PC-9 (cell line): ENCODE measurements around the gene SMYD2. TPM values are rescaled to one million over a fixed set of nuclear protein-coding genes. Genes with fewer than 3 reads are reported as not detected.

Experiments used
- BruUV-seq: library from RNA; stranded (reverse); fragments of 400-500 nt; replicated peaks from 2 replicates; lab custom pipeline; 2021; lab: Mats Ljungman, UMichigan
- CTCF ChIA-PET: fragments of 300-600 bp; sonication (Branson Sonifier 250); formaldehyde crosslinking; loops from one replicate; lab custom pipeline; 2022; ENCODE audit warnings: antibody characterized with exemption; lab: Charles Lee
- POLR2A ChIA-PET: fragments of 300-600 bp; sonication (Branson Sonifier 250); formaldehyde crosslinking; loops from one replicate; lab custom pipeline; 2022; ENCODE audit warnings: antibody characterized with exemption; ENCODE audit not compliant: unreplicated experiment; lab: Charles Lee
- DNase-seq, 2 experiments: peaks; one replicate each; pipeline versions ENCODE4 v3.0.0 to v3.0.0-alpha.2; 2015 to 2022; ENCODE audit warnings: mixed read lengths in 1 of 2
- H2AFZ ChIP-seq: fragments of 200-600 bp; sonication (generic); 2 replicates; pipeline ENCODE4 v1.8.1; 2017; ENCODE audit warnings: antibody characterized with exemption
- H3F3A ChIP-seq: fragments of 200-600 bp; sonication (generic); 2 replicates; pipeline ENCODE4 v1.8.1; 2017; ENCODE audit warnings: antibody characterized with exemption, mild to moderate bottlenecking, low read depth; ENCODE audit not compliant: insufficient read depth
- H3K27ac ChIP-seq: fragments of 200-600 bp; sonication (generic); 2 replicates; pipeline ENCODE4 v1.6.1; 2016; ENCODE audit warnings: mixed run types
- H3K27me3 ChIP-seq: fragments of 200-600 bp; sonication (generic); 2 replicates; pipeline ENCODE4 v1.6.1; 2016; ENCODE audit warnings: low read depth, mixed run types; ENCODE audit not compliant: insufficient read depth
- H3K36me3 ChIP-seq: fragments of 200-600 bp; sonication (generic); 2 replicates; pipeline ENCODE4 v1.6.1; 2016; ENCODE audit warnings: low read depth, mixed run types
- H3K4me1 ChIP-seq: fragments of 200-600 bp; sonication (generic); replicated peaks from 2 replicates; pipeline ENCODE4 v1.6.1; 2016; ENCODE audit warnings: mixed run types; ENCODE audit not compliant: insufficient read depth
- H3K4me2 ChIP-seq: fragments of 200-600 bp; sonication (generic); 2 replicates; pipeline ENCODE4 v1.6.1; 2017; ENCODE audit warnings: mixed run types
- H3K4me3 ChIP-seq: fragments of 200-600 bp; sonication (generic); 2 replicates; pipeline ENCODE4 v1.6.1; 2016; ENCODE audit warnings: mixed run types
- H3K79me2 ChIP-seq: fragments of 200-600 bp; sonication (generic); 2 replicates; pipeline ENCODE4 v1.6.1; 2017; ENCODE audit warnings: low read depth, mixed run types
- H3K9me2 ChIP-seq: fragments of 200-600 bp; sonication (generic); 2 replicates; pipeline ENCODE4 v1.8.1; 2017; ENCODE audit warnings: mild to moderate bottlenecking; ENCODE audit not compliant: insufficient read depth
- H3K9me3 ChIP-seq: fragments of 200-600 bp; sonication (generic); 2 replicates; pipeline ENCODE4 v1.8.1; 2016; ENCODE audit warnings: low read depth; ENCODE audit not compliant: insufficient read depth
- H4K20me1 ChIP-seq: fragments of 200-600 bp; sonication (generic); 2 replicates; pipeline ENCODE4 v1.8.1; 2017; ENCODE audit not compliant: insufficient read depth
- CTCF ChIP-seq: fragments of 200-600 bp; sonication (generic); conservative IDR thresholded peaks from 2 replicates; pipeline ENCODE4 v1.6.1; 2017; ENCODE audit warnings: mixed run types, antibody characterized with exemption, mild to moderate bottlenecking, moderate library complexity
- EZH2 ChIP-seq: fragments of 200-600 bp; sonication (generic); IDR thresholded peaks from 2 replicates; pipeline ENCODE4 v1.8.0; 2017; ENCODE audit warnings: antibody characterized with exemption, low read depth
- intact Hi-C: fragments of 100-400 bp; cut with micrococcal nuclease; formaldehyde crosslinking; loops from one replicate; pipeline ENCODE4 v1.10.0; 2022; ENCODE audit not compliant: unreplicated experiment
- total RNA-seq: library from RNA; stranded (reverse); gene quantifications from 2 replicates; pipeline ENCODE4 v1.2.3, GENCODE V29; 2021

SMYD2 gene
- total RNA-seq, 1 experiment from 2014 or later = 36.4 TPM

GRCh38 chr1:214378492-214378891 is 97.5 kb downstream of the SMYD2 start:
- Histone ChIP-seq H2AFZ (no peak overlapping the region), H3K27ac (no peak overlapping the region), H3K4me1 (peaks cover 26% of the 10 kb centered on the region), H3K9me2 (no peaks in the 10 kb centered on the region), H3K4me2 (no peak overlapping the region), H3K36me3 (no peaks in the 10 kb centered on the region; the same call in none of the 2 replicates), H3K79me2 (no peaks in the 10 kb centered on the region), H3K9me3 (no peaks in the 10 kb centered on the region; the same call in 1 of the 2 replicates), H3F3A (peaks cover 12% of the 10 kb centered on the region; the same call in 1 of the 2 replicates), H4K20me1 (no peaks in the 10 kb centered on the region), H3K27me3 (no peaks in the 10 kb centered on the region), H3K4me3 (no peak overlapping the region)
- intact Hi-C loops = loop anchor here (2.0 kb wide), 1 partner anchor 128 kb away; no protein-coding TSS in a partner anchor
- TF ChIP-seq EZH2 (no peak), CTCF (no peak)
- CTCF ChIA-PET = no interaction called here
- POLR2A ChIA-PET = interaction anchor here (0.7 to 1.2 kb wide), 2 partner anchors 76 to 138 kb away, joined by 6 to 10 read pairs; no protein-coding TSS in a partner anchor
- DNase-seq = no peak
- BruUV-seq = no TSS peak

DNA sequence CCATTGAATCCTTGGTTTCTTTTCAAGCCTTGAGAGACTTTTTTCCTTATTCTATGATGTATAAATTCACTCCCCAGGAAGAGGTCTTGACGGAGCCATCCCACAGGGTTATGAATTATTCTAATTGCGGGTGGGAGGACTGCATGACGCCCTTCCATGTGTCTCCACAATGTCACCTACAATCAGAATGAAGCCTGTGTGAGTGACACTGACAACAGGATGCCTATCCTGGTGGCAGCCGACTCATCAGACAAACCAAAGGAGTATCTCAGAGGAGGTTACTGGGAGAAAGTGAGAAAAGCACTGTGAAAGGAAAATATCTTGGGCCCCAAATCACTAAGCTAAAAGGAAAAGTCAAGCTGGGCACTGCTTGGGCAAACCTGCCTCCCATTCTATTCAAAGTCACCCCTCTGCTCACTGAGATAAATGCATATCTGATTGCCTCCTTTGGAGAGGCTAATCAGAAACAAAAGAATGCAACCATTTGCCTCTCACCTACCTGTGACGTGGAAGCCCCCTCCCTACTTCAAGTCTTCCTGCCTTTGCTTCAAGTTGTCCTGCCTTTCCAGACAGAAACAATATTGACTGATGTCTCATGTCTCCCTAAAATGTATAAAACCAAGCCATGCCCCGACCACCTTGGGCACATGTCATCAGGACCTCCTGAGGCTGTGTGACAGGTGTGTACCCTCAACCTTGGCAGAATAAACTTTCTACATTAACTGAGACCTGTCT is 98.4 kb downstream of the SMYD2 start:
- no peak overlapping the region for H3K4me3 ChIP-seq
- no peaks in the 10 kb centered on the region for H3K79me2 ChIP-seq
- H3K9me3 ChIP-seq = no peaks in the 10 kb centered on the region; the same call in 1 of the 2 replicates
- H3K4me2 ChIP-seq = no peak overlapping the region
- ChIA-PET POLR2A (no interaction called here), CTCF (no interaction called here)
- no TSS peak for BruUV-seq
- H2AFZ ChIP-seq = no peak overlapping the region
- intact Hi-C loops = loop anchor here (2.0 kb wide), 1 partner anchor 127 kb away; no protein-coding TSS in a partner anchor
- no peaks in the 10 kb centered on the region; the same call in none of the 2 replicates for H3K36me3 ChIP-seq
- no peaks in the 10 kb centered on the region for H4K20me1 ChIP-seq
- no peaks in the 10 kb centered on the region for H3K27me3 ChIP-seq
- no peak for TF ChIP-seq EZH2
- no peak for TF ChIP-seq CTCF
- H3K4me1 ChIP-seq = peaks cover 26% of the 10 kb centered on the region
- no peaks in the 10 kb centered on the region for H3K9me2 ChIP-seq
- DNase-seq = no peak
- peaks cover 12% of the 10 kb centered on the region; the same call in 1 of the 2 replicates for H3F3A ChIP-seq
- H3K27ac ChIP-seq = no peak overlapping the region

GRCh38 chr1:214380396-214380795 is 99.4 kb downstream of the SMYD2 start:
- Histone ChIP-seq H3K4me2 (peak overlapping the region; percentile 29), H3F3A (peaks cover 12% of the 10 kb centered on the region; the same call in 1 of the 2 replicates), H3K27me3 (no peaks in the 10 kb centered on the region), H3K4me1 (peaks cover 26% of the 10 kb centered on the region), H3K27ac (peak overlapping the region; percentile 43), H3K79me2 (no peaks in the 10 kb centered on the region), H3K9me2 (no peaks in the 10 kb centered on the region), H3K36me3 (no peaks in the 10 kb centered on the region; the same call in none of the 2 replicates), H3K9me3 (no peaks in the 10 kb centered on the region; the same call in 1 of the 2 replicates), H4K20me1 (no peaks in the 10 kb centered on the region), H3K4me3 (no peak overlapping the region), H2AFZ (no peak overlapping the region)
- peak; percentile 82 to 89 for DNase-seq
- intact Hi-C loops = loop anchor here (1.0 to 2.0 kb wide), 3 partner anchors 32 to 222 kb away; partner anchors contain the start of gene CENPF
- TF ChIP-seq CTCF = no peak
- TF ChIP-seq EZH2 = no peak
- POLR2A ChIA-PET = interaction anchor here (0.6 kb wide), 2 partner anchors 30 to 87 kb away, joined by 4 to 7 read pairs; no protein-coding TSS in a partner anchor
- no TSS peak for BruUV-seq
- CTCF ChIA-PET = no interaction called here
